Bronchial epithelial cell (primary cell): ENCODE data around the gene CHRNA7. TPM values are rescaled to one million over a fixed set of nuclear protein-coding genes. Genes with fewer than 3 reads are reported as not detected.
A peak's percentile ranks its signal among the peaks of the same experiment; 100 is the strongest.

Source experiments
- DNase-seq: peaks from one replicate; pipeline ENCODE4 v3.0.0-alpha.2; 2010; ENCODE audit warnings: low read depth
- FAIRE-seq: peaks from 2 replicates; lab custom pipeline; 2011; peaks lifted over from hg19 to GRCh38; lab: Jason Lieb, UNC
- H3K27me3 ChIP-seq: 2 replicates; pipeline ENCODE4 v1.5.1; 2011; ENCODE audit warnings: low read length; ENCODE audit not compliant: control insufficient read depth, insufficient read depth
- H3K36me3 ChIP-seq: 2 replicates; pipeline ENCODE4 v1.5.1; 2011; ENCODE audit warnings: low read length; ENCODE audit not compliant: control insufficient read depth, insufficient read depth
- H3K4me3 ChIP-seq: 2 replicates; pipeline ENCODE4 v1.5.1; 2011; ENCODE audit warnings: mild to moderate bottlenecking, low read depth, low read length, control low read depth
- CTCF ChIP-seq: IDR thresholded peaks from 2 replicates; pipeline ENCODE4 v1.5.1; 2011; ENCODE audit warnings: mild to moderate bottlenecking, moderate library complexity, low read length, control low read depth, inconsistent platforms; ENCODE audit not compliant: insufficient read depth, severe bottlenecking
- total RNA-seq: library from RNA; depleted of rRNA; stranded (reverse); fragments of >200 nt; gene quantifications from 2 replicates; pipeline ENCODE4 v1.2.1, GENCODE V29; 2014

CHRNA7 gene
- total RNA-seq, 1 donor from 2014 or later = under 0.01 TPM

- DNase-seq (no peak), FAIRE-seq (no peak)
- TF ChIP-seq CTCF = no peak
- no peaks in the 10 kb centered on the region for H3K36me3 ChIP-seq
- no peak overlapping the region for H3K4me3 ChIP-seq
- no peaks in the 10 kb centered on the region for H3K27me3 ChIP-seq
Measured at GRCh38 chr15:32004249-32004648, 26.1 kb upstream of the CHRNA7 start.

- Histone ChIP-seq H3K36me3 (no peaks in the 10 kb centered on the region), H3K4me3 (no peak overlapping the region), H3K27me3 (no peaks in the 10 kb centered on the region)
- DNase-seq (no peak), FAIRE-seq (no peak)
- TF ChIP-seq CTCF = no peak
Measured at GRCh38 chr15:32007355-32007960, 22.9 kb upstream of the CHRNA7 start.

GRCh38 chr15:32014953-32015352 lies 15.4 kb upstream of the CHRNA7 start:
- FAIRE-seq = no peak
- H3K4me3 ChIP-seq = no peak overlapping the region
- no peak for TF ChIP-seq CTCF

GRCh38 chr15:32020156-32020555 lies 10.2 kb upstream of the CHRNA7 start:
- H3K36me3 ChIP-seq = no peaks in the 10 kb centered on the region
- no peak overlapping the region for H3K4me3 ChIP-seq
- TF ChIP-seq CTCF = no peak
- FAIRE-seq (peak; percentile 28), DNase-seq (no peak)
- no peaks in the 10 kb centered on the region for H3K27me3 ChIP-seq

More at GRCh38 chr15:32014953-32015352, 15.4 kb upstream of the CHRNA7 start:
- H3K27me3 ChIP-seq = no peaks in the 10 kb centered on the region
- no peak for DNase-seq
- H3K36me3 ChIP-seq = no peaks in the 10 kb centered on the region

GRCh38 chr15:32028921-32029320 lies 1.4 kb upstream of the CHRNA7 start:
- H3K4me3 ChIP-seq = no peak overlapping the region
- FAIRE-seq (no peak), DNase-seq (no peak)
- H3K36me3 ChIP-seq = no peaks in the 10 kb centered on the region
- H3K27me3 ChIP-seq = peaks cover 16% of the 10 kb centered on the region
- no peak for TF ChIP-seq CTCF

- TF ChIP-seq CTCF = no peak
- no peak overlapping the region for H3K4me3 ChIP-seq
- no peaks in the 10 kb centered on the region for H3K36me3 ChIP-seq
- FAIRE-seq (no peak), DNase-seq (no peak)
- H3K27me3 ChIP-seq = peaks cover 16% of the 10 kb centered on the region
Measured at GRCh38 chr15:32029409-32029861, 880 bp upstream of the CHRNA7 start.
